GM18519 (cell line): ENCODE results near the gene AP1G1.
"Not testable (repeated sequence)": the region's sequence is repeated elsewhere in the genome, so short reads cannot be mapped to it uniquely, and the experiment has no call there.

Experiments
- ATAC-seq: cut with Tn5 transposase; IDR thresholded peaks from one replicate; pipeline ENCODE4 v1.9.1; 2021; ENCODE audit warnings: mild to moderate bottlenecking, moderate library complexity; ENCODE audit not compliant: unreplicated experiment, low FRiP score

The AP1G1 gene

DNA sequence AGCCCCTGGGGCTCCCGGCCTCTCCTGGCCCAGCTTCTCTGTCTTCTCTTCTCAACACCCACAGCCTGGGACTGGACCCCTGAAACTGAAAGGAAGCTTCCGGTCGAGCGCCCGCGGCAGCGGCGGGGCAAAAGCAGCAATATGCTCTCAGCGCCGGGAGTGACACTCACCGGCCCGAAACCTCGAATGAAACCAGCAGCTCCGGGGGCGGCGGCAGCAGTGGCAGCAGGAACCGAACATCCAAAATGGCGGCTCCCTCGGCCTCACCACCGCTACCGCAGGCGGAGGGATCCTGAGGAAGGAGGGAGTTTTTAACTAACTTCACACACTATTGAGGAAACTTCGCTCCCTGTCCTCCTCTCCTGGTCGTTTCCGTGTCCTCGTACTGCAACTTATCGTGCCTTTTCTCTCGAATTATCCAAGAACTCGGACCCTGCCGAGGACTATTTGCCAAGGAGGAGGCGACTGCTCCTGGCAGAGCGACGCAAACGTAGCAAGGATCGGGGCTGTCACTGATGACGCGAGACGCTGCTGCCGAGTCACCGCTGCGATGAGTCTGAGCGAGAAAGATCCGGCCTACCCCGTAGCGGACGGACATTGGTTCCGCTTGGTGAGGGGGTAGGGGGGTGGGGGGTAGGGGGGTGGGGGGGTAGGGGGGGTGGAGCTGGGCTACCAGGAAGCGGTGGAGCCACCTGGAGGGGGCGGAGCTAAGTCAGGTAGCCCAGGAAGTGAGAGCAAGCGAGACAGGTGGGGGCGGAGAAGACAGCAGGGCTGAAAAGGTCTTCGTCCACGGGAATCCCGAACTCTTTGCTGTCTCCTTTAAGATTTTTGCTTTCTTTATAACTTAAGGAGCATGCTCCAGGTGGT lies at the start of gene AP1G1:
Gene AP1G1, minus strand, starts transcription at position 242 of the 867 bp plus-strand sequence. CDS start 19,355 bp downstream, outside the sequence.
- peak; percentile 59 for ATAC-seq

GRCh38 chr16:71855937-71856662 lies 47.5 kb upstream of the AP1G1 start:
- no peak for ATAC-seq

DNA sequence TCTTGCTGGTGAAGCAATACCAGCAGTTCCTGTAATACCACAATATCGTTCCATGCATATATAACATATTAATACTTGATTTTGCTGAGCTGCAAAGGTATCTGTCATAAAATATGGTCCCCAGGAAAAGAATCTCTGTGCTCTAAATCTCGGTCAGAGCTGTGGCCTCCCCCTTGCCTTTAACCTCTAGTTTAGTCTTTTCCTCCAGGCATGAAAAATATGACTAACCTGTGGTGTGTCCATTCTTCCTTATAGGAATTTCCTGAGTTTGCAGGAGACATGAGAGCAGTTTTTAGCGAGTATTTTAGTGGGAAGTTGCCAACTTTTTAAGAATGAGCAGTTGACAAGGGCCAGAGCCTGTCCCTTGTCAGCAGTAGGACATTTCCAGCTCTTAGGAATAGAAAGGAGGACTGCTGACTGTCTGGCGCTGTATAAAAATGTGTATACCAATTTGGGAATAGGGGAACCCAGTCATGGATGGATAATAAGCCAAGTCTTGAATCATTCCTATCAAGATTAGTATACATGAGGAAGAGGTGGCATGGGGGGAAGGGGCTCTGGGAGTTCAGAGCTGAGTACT lies 45.8 kb upstream of the AP1G1 start:
- no peak for ATAC-seq

DNA sequence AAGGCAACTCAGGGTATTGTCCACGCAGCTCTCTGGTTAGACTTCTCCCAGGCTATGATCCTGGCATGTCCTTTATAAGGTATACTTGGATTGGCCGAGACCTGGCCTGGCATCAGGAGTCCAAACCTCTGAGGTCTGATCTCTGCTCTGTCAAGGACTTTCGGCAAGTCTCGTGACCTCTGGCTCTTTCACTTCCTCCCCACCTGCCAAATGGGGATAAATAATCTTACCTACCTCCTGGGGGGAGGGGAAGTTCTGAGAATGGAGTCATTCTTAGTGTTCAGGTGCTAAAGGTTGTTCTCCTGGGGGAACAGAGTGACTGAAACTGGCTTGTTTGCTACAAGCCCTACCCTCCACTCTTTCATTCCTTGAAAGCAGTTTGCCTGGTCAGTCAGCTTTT lies 44.8 kb upstream of the AP1G1 start:
- no peak for ATAC-seq

DNA sequence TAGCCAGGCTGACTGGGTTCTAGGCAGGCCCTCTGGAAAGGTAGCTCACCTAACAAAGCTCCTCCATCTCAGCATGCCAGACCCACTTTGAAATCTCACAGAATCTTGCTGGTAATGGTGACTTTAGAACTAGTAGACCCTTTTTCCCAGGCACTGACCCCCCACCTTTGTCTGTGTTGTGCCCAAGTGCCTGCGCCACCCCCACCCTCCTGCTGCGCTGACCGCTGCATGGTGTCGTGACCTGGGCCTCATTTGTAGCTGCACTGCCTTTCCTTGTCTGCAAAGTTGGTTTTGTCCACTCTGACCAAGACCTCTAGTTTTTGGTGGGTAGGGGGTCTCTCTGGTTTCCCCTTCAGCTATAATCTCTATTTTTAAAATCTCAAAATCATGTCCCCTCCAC lies 43.9 kb upstream of the AP1G1 start:
- ATAC-seq: no peak

DNA sequence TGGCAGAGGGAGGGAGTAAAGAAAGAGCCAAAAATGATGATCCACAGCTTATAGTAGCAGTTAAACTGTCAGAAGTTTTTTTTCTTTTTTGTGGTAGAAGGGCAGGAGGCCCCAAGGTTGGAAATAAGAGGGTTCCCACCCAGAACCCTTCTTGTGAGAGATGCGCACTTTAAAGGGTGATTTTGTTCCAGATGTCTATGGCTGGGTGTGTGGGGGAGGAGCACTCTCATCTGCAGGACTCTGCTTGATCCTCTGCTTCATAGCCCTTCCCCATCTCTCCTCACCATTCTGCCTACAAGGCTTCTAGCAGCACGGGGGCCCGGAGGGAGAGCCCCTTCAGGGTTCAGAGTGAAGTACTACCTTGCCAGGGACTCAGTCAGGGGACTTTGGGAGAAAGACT lies 43.5 kb upstream of the AP1G1 start:
- ATAC-seq: no peak

DNA sequence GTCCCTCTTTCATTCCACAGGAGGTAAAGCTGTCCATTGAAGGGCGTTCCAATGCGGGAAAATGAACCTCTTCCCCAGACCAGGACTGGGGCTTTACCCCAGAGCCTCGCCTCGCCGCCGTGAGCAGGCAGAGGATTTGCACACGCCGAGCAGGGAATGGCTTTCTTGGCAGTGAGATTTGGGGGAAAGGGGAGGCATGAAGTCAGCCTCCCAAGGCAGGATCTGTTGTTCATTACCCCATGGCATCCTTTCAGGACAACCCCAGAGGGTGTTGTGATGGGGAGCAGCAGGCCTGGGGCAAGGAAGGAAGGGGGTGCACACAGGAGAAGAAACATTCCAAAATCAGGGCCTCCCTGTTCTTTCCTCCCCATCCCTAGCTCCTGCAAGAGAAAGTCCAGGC lies 43.1 kb upstream of the AP1G1 start:
- ATAC-seq: no peak

- ATAC-seq: no peak
These were observed 40.0 kb upstream of the AP1G1 start for GRCh38 chr16:71848622-71849021.

DNA sequence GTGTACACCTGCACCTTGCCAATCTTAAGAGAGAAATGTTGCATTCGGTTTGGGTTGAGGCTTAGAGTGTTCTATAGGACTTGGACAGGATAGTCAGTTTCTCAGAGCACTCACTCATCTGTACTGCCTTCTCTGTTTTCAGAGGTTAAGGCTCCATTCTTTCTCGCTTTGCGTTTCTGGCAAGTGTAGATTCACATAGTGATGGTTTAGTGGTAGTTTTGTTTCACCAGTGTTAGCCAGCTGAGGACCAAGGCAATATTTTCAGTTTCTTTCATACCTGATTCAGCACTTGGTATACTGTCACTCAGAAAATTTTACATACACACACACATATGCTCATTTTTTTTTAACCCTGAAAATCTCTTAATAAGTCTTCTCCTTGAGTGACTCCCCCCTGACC lies 38.5 kb upstream of the AP1G1 start:
- no peak for ATAC-seq

GRCh38 chr16:71846431-71846830 lies 37.8 kb upstream of the AP1G1 start:
- ATAC-seq: peak; percentile 3

DNA sequence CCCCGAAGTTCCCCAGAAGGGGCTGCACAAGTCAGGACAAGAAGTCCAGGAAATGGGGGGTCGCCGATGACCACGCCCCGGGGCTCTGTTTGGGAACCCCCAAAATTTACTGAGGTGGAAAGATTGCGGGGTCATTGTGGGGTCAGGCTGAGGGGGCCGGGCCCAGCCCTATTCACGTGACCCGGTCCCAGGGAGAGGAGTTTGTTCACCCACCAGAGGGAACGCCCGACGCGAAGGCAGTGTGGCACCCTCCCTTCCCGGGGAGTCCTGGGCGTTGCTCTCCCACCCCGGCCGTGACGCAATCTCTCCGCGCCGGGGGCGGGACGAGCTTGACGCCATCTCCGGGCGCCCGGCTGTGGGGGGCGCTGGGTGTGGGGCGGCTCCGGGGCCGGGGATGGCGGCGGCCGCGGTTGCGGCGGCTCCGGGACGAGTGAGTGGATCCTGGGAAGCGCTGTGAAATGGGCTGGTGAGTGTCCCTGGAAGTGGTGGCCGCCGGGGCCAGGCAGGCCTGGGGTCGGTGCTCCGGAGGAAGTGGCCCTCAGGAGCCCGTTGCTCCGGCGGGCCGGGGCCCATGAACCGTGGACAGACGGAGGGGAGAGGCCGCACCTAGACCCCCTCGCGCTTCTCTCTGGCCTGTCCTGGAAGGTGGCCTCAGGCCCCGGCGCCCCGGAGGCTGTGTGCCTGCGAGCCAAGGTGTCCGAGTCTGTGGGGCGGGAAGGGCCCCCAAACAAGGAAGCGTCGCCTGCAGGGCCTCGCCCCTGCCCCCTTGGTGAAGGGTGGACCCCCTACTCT lies 37.2 kb upstream of the AP1G1 start, which contains the start of gene ATXN1L:
Gene ATXN1L, plus strand, starts transcription at position 338 of the 792 bp plus-strand sequence. CDS start 3,765 bp downstream, outside the sequence.
- ATAC-seq: peak; percentile 45

DNA sequence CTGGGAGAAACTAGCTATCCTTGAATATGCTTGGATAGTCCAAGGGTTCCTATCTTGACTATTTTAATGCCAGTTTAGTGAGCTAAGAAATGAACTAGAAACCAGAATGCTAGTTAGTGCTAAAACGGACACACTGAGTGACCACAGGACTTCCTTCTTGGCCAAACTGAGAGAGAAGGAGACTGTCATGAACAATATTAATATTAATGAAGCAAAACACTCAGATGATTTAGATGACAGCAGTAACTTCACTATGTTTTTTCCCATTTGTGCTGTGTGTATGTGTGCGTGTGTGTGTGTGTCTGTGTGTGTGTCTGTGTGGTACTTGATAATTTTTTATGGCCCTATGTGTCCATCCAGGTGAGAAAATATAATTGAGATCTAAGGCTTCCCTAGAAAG lies 34.9 kb upstream of the AP1G1 start:
- no peak for ATAC-seq

GRCh38 chr16:71840052-71840451 lies 31.4 kb upstream of the AP1G1 start:
- no peak for ATAC-seq

DNA sequence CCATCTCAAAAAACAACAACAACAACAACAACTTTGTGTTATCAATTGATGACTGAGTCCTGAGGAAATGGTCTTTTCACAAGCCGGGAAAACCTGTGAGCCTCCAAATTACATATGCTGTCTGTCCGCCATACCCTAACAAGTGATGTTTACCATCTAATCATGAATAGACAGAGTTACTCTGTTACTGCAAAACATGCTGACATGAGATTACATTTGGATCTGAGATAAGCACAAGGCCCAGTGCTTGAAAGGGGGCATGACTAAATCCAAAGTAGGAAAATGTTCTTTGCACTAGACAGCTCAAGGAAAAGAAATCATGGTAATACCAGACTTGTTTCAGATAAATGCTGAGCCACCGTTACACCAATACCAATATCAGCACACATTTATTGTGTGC lies 28.5 kb upstream of the AP1G1 start:
- ATAC-seq: no peak

DNA sequence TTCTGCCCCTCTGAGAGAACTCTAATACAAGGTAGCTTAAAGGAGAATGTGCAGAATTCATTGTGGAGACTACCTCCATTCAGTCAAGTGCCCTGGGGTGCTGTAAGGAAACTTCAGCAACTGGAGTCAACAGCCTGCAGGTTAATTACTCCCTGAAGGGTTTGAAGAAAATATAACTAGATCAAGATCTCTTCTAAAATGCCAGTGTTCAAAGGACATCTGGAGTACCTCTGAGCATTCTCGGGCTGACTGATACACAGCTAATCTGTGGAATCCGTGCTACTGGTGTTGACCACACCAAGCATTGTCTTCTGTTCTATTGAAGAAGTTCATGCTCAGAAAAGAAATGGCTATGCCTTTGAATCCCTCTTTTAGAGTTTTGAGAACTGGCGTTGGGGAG lies 25.7 kb upstream of the AP1G1 start:
- ATAC-seq: no peak

GRCh38 chr16:71832112-71832511 lies 23.5 kb upstream of the AP1G1 start:
- ATAC-seq: not testable (repeated sequence)

DNA sequence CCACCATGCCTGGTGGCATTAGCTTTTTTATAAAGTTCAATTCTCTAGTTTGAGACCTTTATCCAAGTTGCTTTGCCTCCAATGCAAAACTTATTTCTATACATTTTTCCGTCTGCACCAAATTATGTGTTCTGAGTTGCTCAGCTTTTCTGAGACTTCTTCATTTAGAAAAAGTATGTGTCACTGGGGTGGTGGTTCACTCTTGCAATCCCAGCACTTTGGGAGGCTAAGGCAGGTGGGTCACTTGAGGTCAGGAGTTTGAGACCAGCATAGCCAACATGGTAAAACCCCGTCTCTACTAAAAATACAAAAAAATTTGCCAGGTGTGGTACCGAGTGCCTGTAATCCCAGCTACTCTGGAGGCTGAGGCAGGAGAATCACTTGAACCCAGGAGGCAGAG lies 23.1 kb upstream of the AP1G1 start:
- ATAC-seq: not testable (repeated sequence)

GRCh38 chr16:71830359-71830758 lies 21.7 kb upstream of the AP1G1 start:
- ATAC-seq: no peak

DNA sequence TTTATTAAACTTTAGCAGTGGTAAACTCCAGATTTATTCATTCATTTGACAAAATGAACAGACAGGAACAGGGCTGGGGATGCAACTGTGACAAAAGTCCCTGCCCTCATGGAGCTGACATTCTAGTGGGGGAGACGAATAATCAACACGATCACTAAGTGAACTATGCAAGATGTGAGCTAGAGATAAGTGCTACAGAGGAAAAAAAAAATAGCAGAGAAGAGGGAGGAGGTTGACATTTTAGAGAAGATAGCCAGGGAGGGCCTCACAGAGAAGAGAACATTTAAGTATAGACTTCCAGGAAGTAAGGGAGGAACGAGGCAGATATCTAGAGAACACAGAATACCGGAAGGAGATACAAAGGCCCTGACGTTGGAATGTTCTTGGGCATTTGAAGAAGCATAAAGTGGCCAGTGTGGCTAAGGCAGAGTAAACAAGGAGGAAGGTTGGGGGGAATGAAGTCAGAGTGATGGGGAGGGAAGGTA lies 17.9 kb upstream of the AP1G1 start:
- ATAC-seq: no peak

DNA sequence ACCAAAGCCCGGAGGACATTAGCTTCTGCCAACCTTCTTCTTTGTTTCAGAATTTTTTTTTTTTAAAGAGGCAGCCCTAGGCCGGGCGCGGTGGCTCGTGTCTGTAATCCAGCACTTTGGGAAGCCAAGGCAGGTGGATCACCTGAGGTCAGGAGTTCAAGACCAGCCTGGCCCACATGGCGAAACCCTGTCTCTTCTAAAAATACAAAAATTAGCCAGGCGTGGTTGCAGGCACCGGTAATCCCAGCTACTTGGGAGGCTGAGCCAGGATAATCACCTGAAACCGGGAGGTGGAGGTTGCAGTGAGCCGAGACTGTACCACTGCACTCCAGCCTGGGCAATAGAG lies 8.5 kb upstream of the AP1G1 start:
- ATAC-seq: peak; percentile 1
